IMR-90 (cell line): Measurements from ENCODE around the gene ANK3. TPM values are rescaled to one million over a fixed set of nuclear protein-coding genes. Genes with fewer than 3 reads are reported as not detected.

Experiments used
- ATAC-seq: fragments of 200-7000 bp; cut with Tn5 transposase; 2 replicates; pipeline ENCODE4 v1.9.1; 2020; ENCODE audit warnings: low read depth, mild to moderate bottlenecking, moderate library complexity
- BruUV-seq: library from RNA; stranded (reverse); fragments of 400-500 nt; replicated peaks from 2 replicates; lab custom pipeline; 2021; lab: Mats Ljungman, UMichigan
- CTCF ChIA-PET: fragments of 300-600 bp; formaldehyde crosslinking; extraction: SDS; loops from one replicate; lab custom pipeline; 2021; ENCODE audit warnings: antibody characterized with exemption; lab: Yijun Ruan, JAX
- POLR2A ChIA-PET: fragments of 300-600 bp; sonication (Branson Sonifier 250); formaldehyde crosslinking; loops from one replicate; lab custom pipeline; 2022; ENCODE audit warnings: antibody characterized with exemption; ENCODE audit not compliant: unreplicated experiment; lab: Charles Lee
- DNase-seq: peaks from one replicate; pipeline ENCODE4 v3.0.0; 2013
- H2AFZ ChIP-seq: replicated peaks from 2 replicates; pipeline ENCODE3; 2013; ENCODE audit warnings: low read length, mild to moderate bottlenecking; ENCODE audit not compliant: poor library complexity
- H2AK5ac ChIP-seq: 2 replicates; pipeline ENCODE4 v1.6.1; 2013; ENCODE audit warnings: low read depth, low read length, inconsistent platforms
- H2AK9ac ChIP-seq: replicated peaks from 2 replicates; pipeline ENCODE3; 2013; ENCODE audit warnings: mild to moderate bottlenecking, low read depth, low read length, moderate library complexity; ENCODE audit not compliant: poor library complexity
- H2BK120ac ChIP-seq: 2 replicates; pipeline ENCODE4 v1.6.1; 2013; ENCODE audit warnings: low read depth, low read length, inconsistent platforms
- H2BK15ac ChIP-seq: 3 replicates; pipeline ENCODE4 v1.6.1; 2013; ENCODE audit warnings: low read depth, low read length, inconsistent platforms
- H2BK20ac ChIP-seq: 2 replicates; pipeline ENCODE4 v1.6.1; 2013; ENCODE audit warnings: low read depth, mild to moderate bottlenecking, inconsistent platforms, low read length, moderate library complexity
- H2BK5ac ChIP-seq: 2 replicates; pipeline ENCODE4 v1.6.1; 2013; ENCODE audit warnings: mild to moderate bottlenecking, low read depth, low read length, inconsistent platforms; ENCODE audit not compliant: poor library complexity, severe bottlenecking
- H3K14ac ChIP-seq: replicated peaks from 2 replicates; pipeline ENCODE4 v1.6.1; 2013; ENCODE audit warnings: low read depth, low read length, inconsistent platforms
- H3K18ac ChIP-seq: 2 replicates; pipeline ENCODE4 v1.6.1; 2013; ENCODE audit warnings: low read depth, low read length, control low read depth
- H3K23ac ChIP-seq: 2 replicates; pipeline ENCODE4 v1.6.1; 2013; ENCODE audit warnings: low read depth, low read length, inconsistent platforms
- H3K27ac ChIP-seq: 2 replicates; pipeline ENCODE4 v1.5.1; 2013; ENCODE audit warnings: mild to moderate bottlenecking, control low read depth, low read length; ENCODE audit not compliant: insufficient read depth
- H3K27me3 ChIP-seq: 2 replicates; pipeline ENCODE4 v1.6.1; 2013; ENCODE audit warnings: low read length; ENCODE audit not compliant: control insufficient read depth, insufficient read depth
- H3K36me3 ChIP-seq: 2 replicates; pipeline ENCODE4 v1.6.1; 2013; ENCODE audit warnings: low read length, mixed read lengths; ENCODE audit not compliant: control insufficient read depth, insufficient read depth
- H3K4ac ChIP-seq: 2 replicates; pipeline ENCODE4 v1.6.1; 2013; ENCODE audit warnings: low read depth, low read length, inconsistent platforms
- H3K4me1 ChIP-seq: 2 replicates; pipeline ENCODE4 v1.6.1; 2013; ENCODE audit warnings: low read length, mixed read lengths; ENCODE audit not compliant: control insufficient read depth, insufficient read depth
- H3K4me2 ChIP-seq: 2 replicates; pipeline ENCODE4 v1.6.1; 2013; ENCODE audit warnings: low read depth, mild to moderate bottlenecking, control low read depth, low read length, moderate library complexity
- H3K4me3 ChIP-seq: 2 replicates; pipeline ENCODE4 v1.5.1; 2013; ENCODE audit warnings: low read depth, mild to moderate bottlenecking, control low read depth, low read length, moderate library complexity; ENCODE audit not compliant: insufficient read depth
- H3K56ac ChIP-seq: 2 replicates; pipeline ENCODE4 v1.6.1; 2013; ENCODE audit warnings: low read length, inconsistent platforms; ENCODE audit not compliant: insufficient read depth; ENCODE audit errors: extremely low read depth
- H3K79me1 ChIP-seq, 2 experiments: 2 replicates each; pipeline ENCODE4 v1.6.1; 2013; ENCODE audit warnings: low read length in 2 of 2, inconsistent platforms in 1 of 2, low read depth in 1 of 2
- H3K9ac ChIP-seq: 2 replicates; pipeline ENCODE4 v1.6.1; 2013; ENCODE audit warnings: low read depth, low read length, control low read depth
- H3K9me1 ChIP-seq: 2 replicates; pipeline ENCODE4 v1.6.1; 2013; ENCODE audit warnings: low read length, inconsistent platforms; ENCODE audit not compliant: insufficient read depth
- H3K9me3 ChIP-seq: 2 replicates; pipeline ENCODE4 v1.6.1; 2013; ENCODE audit warnings: low read length; ENCODE audit not compliant: control insufficient read depth, insufficient read depth
- H4K20me1 ChIP-seq: 2 replicates; pipeline ENCODE4 v1.6.1; 2013; ENCODE audit warnings: low read length, inconsistent platforms; ENCODE audit not compliant: insufficient read depth
- H4K5ac ChIP-seq: 2 replicates; pipeline ENCODE4 v1.6.1; 2013; ENCODE audit warnings: mild to moderate bottlenecking, low read depth, low read length, control low read depth
- H4K8ac ChIP-seq, 2 experiments: 2 replicates each; pipeline ENCODE4 v1.6.1; 2013; ENCODE audit warnings: low read depth in 2 of 2, low read length in 2 of 2, control low read depth in 1 of 2, inconsistent platforms in 1 of 2
- H4K91ac ChIP-seq: 2 replicates; pipeline ENCODE4 v1.6.1; 2013; ENCODE audit warnings: low read depth, low read length, inconsistent platforms; ENCODE audit not compliant: insufficient read depth
- BHLHE40 ChIP-seq: fragments of 150-350 bp; IDR thresholded peaks from 2 replicates; pipeline ENCODE4 v1.6.1; 2016; ENCODE audit warnings: mild to moderate bottlenecking, low read depth, low read length
- CEBPB ChIP-seq: IDR thresholded peaks from 2 replicates; pipeline ENCODE4 v1.6.1; 2012; ENCODE audit warnings: low read depth, low read length, improper control_type of control experiment
- CHD1 ChIP-seq: IDR thresholded peaks from 2 replicates; pipeline ENCODE4 v1.6.1; 2012; ENCODE audit warnings: low read depth, low read length, improper control_type of control experiment
- ELK1 ChIP-seq: fragments of 150-350 bp; IDR thresholded peaks from 2 replicates; pipeline ENCODE4 v1.6.1; 2016; ENCODE audit warnings: low read depth, mild to moderate bottlenecking, low read length, moderate library complexity, borderline replicate concordance
- FOS ChIP-seq: fragments of 150-350 bp; IDR thresholded peaks from 2 replicates; pipeline ENCODE4 v1.6.1; 2016; ENCODE audit warnings: low read depth, low read length
- MAFK ChIP-seq: IDR thresholded peaks from 2 replicates; pipeline ENCODE4 v1.6.1; 2012; ENCODE audit warnings: low read depth, low read length, improper control_type of control experiment
- MAZ ChIP-seq: IDR thresholded peaks from 2 replicates; pipeline ENCODE4 v1.6.1; 2012; ENCODE audit warnings: low read depth, mild to moderate bottlenecking, low read length, improper control_type of control experiment, moderate library complexity, borderline replicate concordance
- MXI1 ChIP-seq: IDR thresholded peaks from 2 replicates; pipeline ENCODE4 v1.6.1; 2012; ENCODE audit warnings: low read depth, mild to moderate bottlenecking, low read length, moderate library complexity, borderline replicate concordance
- NFE2L2 ChIP-seq: fragments of 150-350 bp; IDR thresholded peaks from 2 replicates; pipeline ENCODE4 v1.6.1; 2016; ENCODE audit warnings: low read depth, mild to moderate bottlenecking, low read length
- POLR2A ChIP-seq: IDR thresholded peaks from 2 replicates; pipeline ENCODE4 v1.6.1; 2012; ENCODE audit warnings: mild to moderate bottlenecking, low read depth, low read length
- RAD21 ChIP-seq: IDR thresholded peaks from 2 replicates; pipeline ENCODE4 v1.6.1; 2012; ENCODE audit warnings: low read length, improper control_type of control experiment
- RCOR1 ChIP-seq: IDR thresholded peaks from 2 replicates; pipeline ENCODE4 v1.6.1; 2012; ENCODE audit warnings: mild to moderate bottlenecking, low read length, improper control_type of control experiment; ENCODE audit not compliant: insufficient replicate concordance
- RFX5 ChIP-seq: IDR thresholded peaks from 2 replicates; pipeline ENCODE4 v1.8.0; 2012; ENCODE audit warnings: low read depth, mild to moderate bottlenecking, low read length, moderate library complexity
- SMC3 ChIP-seq: fragments of 150-350 bp; IDR thresholded peaks from 2 replicates; pipeline ENCODE4 v1.6.1; 2016; ENCODE audit warnings: low read depth, mild to moderate bottlenecking, antibody characterized with exemption, low read length, moderate library complexity
- USF2 ChIP-seq: fragments of 150-350 bp; IDR thresholded peaks from 2 replicates; pipeline ENCODE4 v1.6.1; 2017; ENCODE audit warnings: mild to moderate bottlenecking, antibody characterized with exemption, low read length, low read depth
- WGBS, 2 experiments: methylation state at CpG; one replicate each; pipeline versions ENCODE4 v1.1.5 to v1.1.7; 2013; ENCODE audit warnings: missing lambda C conversion rate in 2 of 2; ENCODE audit not compliant: insufficient read length in 1 of 2; ENCODE audit errors: extremely low coverage in 2 of 2; 5-methylcytosine and 5-hydroxymethylcytosine counted together
- dilution Hi-C: fragments of 300-500 bp; cut with HindIII; formaldehyde crosslinking; loops from one replicate; pipeline ENCODE4 v1.14.3; 2018; ENCODE audit warnings: low sequenced_read_pairs; ENCODE audit not compliant: unreplicated experiment
- in situ Hi-C: fragments of 300-500 bp; cut with MboI; formaldehyde crosslinking; loops from 3 replicates; pipeline ENCODE4 v1.14.3; 2019; ENCODE audit warnings: low sequenced_read_pairs, inconsistent platforms, mixed read lengths
- intact Hi-C: fragments of 100-400 bp; cut with micrococcal nuclease; formaldehyde crosslinking; loops from 2 replicates; pipeline ENCODE4 v1.10.0; 2022
- polyA plus RNA-seq, 3 experiments: library from polyadenylated mRNA; depleted of rRNA; stranded (reverse); fragments of >200 nt; gene quantifications; 2 replicates each; pipeline ENCODE4 v1.2.3, GENCODE V29; 2012; ENCODE audit warnings: low replicate concordance in 1 of 3
- total RNA-seq: library from RNA; depleted of rRNA; stranded (reverse); fragments of >200 nt; gene quantifications from 2 replicates; pipeline ENCODE4 v1.2.3, GENCODE V29; 2012
- TF ChIP-seq, protein P1 (sequence below): conservative IDR thresholded peaks from 2 replicates; pipeline ENCODE4 v1.5.1; 2012; ENCODE audit warnings: mild to moderate bottlenecking, low read depth, low read length, improper control_type of control experiment

Gene ANK3
- total and polyA plus RNA-seq, 2 of the 4 experiments (the other 2 are of a cell fraction): 0.63 to 1.8 TPM

- WGBS, 2 experiments: no CpG with 5 or more reads among the region's 3 CpGs
- in situ Hi-C loops: no loop called here
- H3K9ac ChIP-seq: no peak overlapping the region
Measured at GRCh38 chr10:60139290-60139689, 250.4 kb downstream of the ANK3 start.

More at GRCh38 chr10:60139290-60139689, 250.4 kb downstream of the ANK3 start:
- ChIA-PET CTCF (interaction anchor here (0.6 to 1.1 kb wide), 2 partner anchors 18 to 65 kb away, joined by 3 read pairs; no protein-coding TSS in a partner anchor), POLR2A (no interaction called here)
- Histone ChIP-seq H3K27me3 (peaks cover 3% of the 10 kb centered on the region), H2BK5ac (no peak overlapping the region), H4K8ac (no peak overlapping the region; a peak in 1 of 4 replicates), H3K23ac (no peak overlapping the region), H3K4me1 (peaks cover 6% of the 10 kb centered on the region; the same call in 1 of the 2 replicates), H3K9me1 (peaks cover 5% of the 10 kb centered on the region; the same call in 1 of the 2 replicates), H2BK15ac (no peak overlapping the region), H4K91ac (no peak overlapping the region), H3K4me2 (no peak overlapping the region), H3K79me1 (no peaks in the 10 kb centered on the region), H3K4me3 (no peak overlapping the region), H2AK5ac (no peak overlapping the region), H2BK120ac (no peak overlapping the region; the same call in 1 of the 2 replicates), H3K27ac (no peak overlapping the region), H3K18ac (no peak overlapping the region), H4K20me1 (no peaks in the 10 kb centered on the region), H3K56ac (no peak overlapping the region), H3K14ac (no peak overlapping the region), H3K9me3 (no peaks in the 10 kb centered on the region), H2AK9ac (no peak overlapping the region), H2BK20ac (no peak overlapping the region), H2AFZ (no peak overlapping the region), H4K5ac (no peak overlapping the region), H3K4ac (no peak overlapping the region), H3K36me3 (no peaks in the 10 kb centered on the region)
- ATAC-seq (no peak), DNase-seq (no peak)
- TF ChIP-seq NFE2L2 (no peak), MAFK (no peak), BHLHE40 (no peak), USF2 (no peak), MAZ (no peak), CHD1 (no peak), CEBPB (no peak), RAD21 (no peak), RCOR1 (no peak), POLR2A (no peak), RFX5 (no peak), SMC3 (no peak), MXI1 (no peak), FOS (no peak), ELK1 (no peak)
- TF ChIP-seq, protein P1, sequence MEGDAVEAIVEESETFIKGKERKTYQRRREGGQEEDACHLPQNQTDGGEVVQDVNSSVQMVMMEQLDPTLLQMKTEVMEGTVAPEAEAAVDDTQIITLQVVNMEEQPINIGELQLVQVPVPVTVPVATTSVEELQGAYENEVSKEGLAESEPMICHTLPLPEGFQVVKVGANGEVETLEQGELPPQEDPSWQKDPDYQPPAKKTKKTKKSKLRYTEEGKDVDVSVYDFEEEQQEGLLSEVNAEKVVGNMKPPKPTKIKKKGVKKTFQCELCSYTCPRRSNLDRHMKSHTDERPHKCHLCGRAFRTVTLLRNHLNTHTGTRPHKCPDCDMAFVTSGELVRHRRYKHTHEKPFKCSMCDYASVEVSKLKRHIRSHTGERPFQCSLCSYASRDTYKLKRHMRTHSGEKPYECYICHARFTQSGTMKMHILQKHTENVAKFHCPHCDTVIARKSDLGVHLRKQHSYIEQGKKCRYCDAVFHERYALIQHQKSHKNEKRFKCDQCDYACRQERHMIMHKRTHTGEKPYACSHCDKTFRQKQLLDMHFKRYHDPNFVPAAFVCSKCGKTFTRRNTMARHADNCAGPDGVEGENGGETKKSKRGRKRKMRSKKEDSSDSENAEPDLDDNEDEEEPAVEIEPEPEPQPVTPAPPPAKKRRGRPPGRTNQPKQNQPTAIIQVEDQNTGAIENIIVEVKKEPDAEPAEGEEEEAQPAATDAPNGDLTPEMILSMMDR: no peak
- intact Hi-C loops (no loop called here), dilution Hi-C loops (no loop called here)
- no TSS peak for BruUV-seq
